COR-L47 (cell line): Measurements from ENCODE around the gene TET1.
"Not testable (repeated sequence)": the region's sequence is repeated elsewhere in the genome, so short reads cannot be mapped to it uniquely, and the experiment has no call there.

Experiments used
- DNase-seq: peaks from one replicate; lab custom pipeline; 2025; lab: John Stamatoyannopoulos, UW

TET1 gene

DNA sequence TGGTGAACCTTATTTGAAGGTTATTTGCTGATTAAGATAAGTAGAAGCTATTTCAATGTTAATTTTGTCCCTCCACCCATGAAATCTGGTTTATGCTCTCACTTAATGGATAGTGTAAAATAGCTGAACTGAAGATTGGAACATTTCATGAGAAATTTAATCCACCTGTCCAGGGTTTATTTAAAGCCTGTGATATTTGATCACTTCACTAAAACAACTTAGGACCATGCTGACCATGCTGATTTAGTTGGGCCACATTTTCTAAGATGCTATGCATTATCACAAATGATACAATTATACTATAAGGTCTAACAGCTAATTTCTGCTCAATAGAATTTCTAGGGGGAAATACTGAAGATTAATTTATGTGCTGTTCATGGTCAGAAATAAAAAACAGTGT, 53.8 kb downstream of the TET1 start:
- not testable (repeated sequence) for DNase-seq

DNA sequence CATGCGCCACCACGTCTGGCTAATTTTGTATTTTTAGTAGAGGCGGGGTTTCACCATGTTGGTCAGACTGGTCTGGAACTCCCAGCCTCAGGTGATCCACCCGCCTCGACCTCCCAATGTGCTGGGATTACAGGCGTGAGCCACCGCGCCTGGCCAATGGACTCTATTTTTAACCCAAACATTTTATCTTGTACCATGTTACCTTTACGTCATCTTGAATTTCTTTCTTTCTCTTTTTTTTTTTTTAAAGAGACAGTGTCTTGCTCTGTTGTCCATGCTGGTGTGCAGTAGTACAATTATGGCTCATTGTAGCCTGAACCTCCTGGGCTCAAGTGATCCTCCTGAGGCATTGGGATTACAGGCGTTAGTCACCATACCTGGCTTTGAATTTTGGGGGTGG, 57.6 kb downstream of the TET1 start:
- DNase-seq, result not testable (repeated sequence)

DNA sequence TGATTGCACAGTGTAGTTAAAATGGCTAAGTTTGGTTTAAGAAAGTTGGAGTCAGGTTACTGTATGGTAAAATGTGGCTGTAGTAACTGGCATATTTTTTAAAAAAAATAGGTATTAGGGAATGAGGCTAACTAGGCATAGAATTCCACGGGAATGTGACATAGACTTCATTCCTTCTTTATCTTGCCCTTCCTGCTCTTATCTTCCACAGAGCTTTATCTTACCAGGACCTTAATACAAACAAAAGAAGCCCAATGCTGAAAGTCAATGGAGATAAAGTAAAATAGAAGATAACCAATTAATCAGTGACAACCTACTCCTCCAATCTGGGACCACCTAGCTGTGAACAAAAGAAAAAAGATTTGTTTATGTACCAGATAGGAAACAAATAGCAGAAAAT, 58.1 kb downstream of the TET1 start:
- no peak for DNase-seq

DNA sequence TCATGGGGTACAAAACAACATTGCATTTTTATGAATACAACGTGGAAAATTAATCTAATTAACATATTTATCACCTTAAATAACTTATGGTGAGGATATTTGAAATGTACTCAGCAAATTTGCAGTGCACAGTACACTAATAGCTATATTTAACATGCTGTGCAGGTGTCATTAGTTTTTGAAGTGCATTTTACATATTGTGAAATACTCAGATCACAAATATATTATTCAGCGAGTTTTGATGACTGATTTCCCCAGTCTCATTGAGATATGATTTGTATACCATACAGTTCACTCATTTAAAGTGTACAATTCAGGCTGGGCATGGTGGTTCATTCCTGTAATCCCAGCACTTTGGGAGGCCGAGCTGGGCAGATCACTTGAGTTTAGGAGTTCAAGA, 59.5 kb downstream of the TET1 start:
- DNase-seq, result no peak

DNA sequence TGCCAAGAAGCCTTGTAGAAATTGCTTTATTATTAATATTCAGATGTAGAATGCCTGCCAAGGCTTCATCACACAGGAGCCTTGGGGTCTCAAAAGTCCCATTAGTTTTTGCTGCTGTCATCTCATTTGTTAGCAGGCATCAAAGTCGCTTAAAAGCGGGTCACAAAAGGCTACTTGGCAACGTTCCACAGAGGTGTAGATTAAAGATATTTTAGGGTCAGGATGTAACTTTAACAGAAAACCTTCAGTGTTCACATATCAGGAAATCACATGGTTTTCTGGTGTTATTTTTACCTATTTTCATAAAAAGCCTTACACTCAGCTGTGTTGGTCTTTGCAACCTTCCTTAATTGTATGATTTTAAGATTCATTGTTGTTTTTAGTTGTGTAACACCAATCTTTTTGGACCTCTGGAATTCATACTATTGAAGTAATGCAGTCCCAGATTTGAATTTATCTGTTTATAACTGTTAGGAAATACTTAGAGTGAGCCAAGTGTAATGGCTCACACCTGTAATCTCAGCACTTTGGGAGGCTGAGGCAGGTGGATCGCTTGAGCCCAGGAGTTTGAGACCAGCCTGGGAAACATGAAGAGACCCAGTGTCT, 65.3 kb downstream of the TET1 start:
- no peak for DNase-seq

DNA sequence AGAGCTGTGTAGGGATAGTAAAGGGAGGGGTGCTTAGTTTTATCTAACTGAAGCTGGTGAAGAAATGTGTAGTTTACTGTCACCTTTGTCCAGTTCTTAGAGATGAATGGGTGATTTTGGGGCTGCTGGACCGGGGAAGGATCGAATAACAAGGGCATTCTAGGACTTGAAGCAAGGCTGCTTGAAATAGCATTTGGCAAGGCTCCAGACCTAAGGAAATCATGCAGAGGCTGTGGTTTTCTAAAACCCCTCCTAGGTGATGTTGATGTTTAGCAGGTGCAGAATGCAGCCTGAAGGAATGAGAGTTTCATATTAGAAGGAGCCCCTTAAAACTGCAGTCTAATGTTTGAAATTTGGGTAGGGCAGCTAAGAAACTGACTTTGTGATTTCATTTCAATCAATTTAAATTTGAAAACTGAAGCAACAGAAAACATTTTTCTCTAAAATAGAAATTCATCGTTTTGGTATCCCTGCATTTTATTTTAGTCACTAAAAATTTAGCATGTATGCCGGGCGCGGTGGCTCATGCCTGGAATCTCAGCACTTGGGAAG, 68.5 kb downstream of the TET1 start:
- no peak for DNase-seq

DNA sequence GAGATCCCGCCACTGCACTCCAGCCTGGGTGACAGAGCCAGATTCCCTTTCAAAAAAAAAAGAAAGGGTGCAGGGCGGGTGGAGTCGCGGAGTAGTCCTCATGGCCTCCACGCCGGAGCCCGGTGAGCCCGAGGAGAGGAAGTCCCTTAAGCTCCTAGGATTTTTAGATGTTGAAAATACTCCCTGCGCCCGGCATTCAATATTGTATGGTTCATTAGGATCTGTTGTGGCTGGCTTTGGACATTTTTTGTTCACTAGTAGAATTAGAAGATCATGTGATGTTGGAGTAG, 72.1 kb downstream of the TET1 start:
- DNase-seq, result not testable (repeated sequence)

DNA sequence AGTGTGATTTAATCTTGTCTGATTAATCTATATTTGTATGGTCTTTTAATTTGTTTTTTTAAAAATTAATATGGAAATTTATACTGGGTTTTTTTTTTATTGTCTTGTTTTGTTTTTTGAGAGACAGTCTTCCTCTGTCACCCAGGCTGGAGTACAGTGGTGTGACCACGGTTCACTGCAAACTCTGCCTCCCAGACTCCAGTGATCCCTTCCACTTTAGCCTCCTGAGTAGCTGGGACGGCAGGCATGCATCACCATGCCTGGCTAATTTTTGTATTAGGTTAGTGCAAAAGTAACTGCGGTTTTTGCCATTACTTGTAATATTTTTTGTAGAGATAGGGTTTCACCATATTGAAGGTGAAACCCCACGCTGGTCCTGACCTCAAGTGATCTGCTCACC, 73.1 kb downstream of the TET1 start:
- DNase-seq, result no peak

DNA sequence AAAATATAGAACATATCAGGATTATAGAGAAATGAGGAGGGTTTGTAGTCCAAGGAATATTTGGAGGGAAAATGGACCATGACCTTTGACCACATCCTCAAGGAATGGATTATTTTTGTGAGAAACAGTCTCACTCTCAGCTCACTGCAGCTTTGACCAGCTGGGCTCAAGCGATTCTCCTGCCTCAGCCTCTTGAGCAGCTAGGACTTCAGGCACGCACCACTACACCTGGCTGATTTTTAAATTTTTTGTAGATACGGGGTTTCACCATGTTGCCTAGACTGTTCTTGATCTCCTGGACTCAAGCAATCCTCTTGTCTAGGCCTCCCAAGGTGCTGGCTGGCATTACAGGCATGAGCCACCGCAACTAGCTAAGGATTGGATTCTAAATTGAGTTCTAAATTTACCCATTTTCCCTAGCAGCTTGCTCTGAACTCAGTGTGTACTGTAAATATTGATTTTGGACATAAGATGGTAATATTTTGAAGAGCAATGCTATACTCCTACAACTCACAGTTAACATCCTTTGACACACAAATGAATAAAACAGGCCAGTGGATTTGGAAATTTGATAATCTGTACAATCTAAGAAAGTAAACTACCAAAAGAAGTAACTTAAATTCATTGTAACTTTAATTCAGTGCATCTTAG, 73.8 kb downstream of the TET1 start:
- no peak for DNase-seq

DNA sequence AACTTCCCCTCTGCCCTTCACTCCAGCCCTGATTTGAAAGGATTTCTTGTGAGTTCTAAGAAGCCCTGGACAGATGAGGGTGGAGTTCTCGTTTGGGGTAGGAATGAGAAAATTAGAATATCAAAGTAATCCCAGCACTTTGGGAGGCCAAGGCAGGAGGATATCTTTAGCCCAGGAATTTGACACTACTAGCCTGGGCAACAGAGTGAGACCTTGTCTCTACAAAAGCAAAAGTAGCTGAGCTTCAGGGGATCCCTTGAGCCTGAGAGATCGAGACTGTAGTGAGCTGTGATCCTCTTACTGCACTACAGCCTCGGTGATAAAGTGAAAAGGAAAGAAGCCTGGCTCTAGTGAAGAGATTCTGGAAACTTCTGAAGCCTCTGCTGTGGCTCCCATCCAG, 76.2 kb downstream of the TET1 start:
- no peak for DNase-seq

DNA sequence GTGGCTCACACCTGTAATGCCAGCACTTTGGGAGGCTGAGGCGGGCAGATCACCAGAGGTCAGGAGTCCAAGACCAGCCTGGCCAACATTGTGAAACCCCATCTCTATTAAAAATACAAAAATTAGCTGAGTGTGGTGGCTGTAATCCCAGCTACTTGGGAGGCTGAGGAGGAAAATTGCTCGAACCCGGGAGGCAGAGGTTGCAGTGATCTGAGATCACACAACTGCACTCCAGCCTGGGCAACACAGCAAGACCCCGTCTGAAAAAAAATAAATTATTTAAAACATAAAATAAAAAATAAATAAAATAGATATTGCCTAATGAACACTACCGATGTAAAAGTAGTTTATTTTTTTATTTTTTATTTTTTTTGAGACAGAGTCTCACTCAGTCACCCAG, 83.4 kb downstream of the TET1 start:
- DNase-seq, result not testable (repeated sequence)

DNA sequence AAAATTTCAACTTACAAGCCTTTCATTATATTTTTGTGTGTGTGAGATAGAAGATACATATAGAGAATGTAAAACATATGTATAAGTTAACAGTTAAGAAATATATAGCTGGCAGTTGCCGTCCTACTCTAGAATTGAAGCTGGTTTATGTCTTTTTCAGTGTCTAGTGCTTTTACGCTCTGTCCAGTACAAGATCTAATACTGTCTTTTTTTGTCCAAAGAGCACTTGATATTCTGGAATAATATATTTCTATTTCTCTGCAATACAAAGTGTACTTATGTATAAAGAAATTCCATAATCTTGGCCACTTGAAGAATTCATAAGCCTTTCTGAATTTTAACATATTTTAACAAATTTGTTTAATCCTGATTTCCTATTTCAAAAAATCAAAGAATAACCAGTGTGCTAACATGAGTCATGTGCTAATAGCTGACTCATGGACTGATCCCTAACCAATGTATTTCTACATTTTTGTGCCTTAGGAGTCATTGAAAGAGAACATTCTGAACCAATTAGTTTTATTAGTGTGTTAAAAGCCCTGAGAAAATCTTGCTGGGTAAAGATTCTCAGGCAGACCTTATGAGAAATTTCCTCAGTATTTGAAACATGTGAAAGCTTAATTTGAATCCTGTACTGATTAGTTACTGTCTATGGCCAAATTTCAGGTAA, 87.7 kb downstream of the TET1 start:
- no peak for DNase-seq

DNA sequence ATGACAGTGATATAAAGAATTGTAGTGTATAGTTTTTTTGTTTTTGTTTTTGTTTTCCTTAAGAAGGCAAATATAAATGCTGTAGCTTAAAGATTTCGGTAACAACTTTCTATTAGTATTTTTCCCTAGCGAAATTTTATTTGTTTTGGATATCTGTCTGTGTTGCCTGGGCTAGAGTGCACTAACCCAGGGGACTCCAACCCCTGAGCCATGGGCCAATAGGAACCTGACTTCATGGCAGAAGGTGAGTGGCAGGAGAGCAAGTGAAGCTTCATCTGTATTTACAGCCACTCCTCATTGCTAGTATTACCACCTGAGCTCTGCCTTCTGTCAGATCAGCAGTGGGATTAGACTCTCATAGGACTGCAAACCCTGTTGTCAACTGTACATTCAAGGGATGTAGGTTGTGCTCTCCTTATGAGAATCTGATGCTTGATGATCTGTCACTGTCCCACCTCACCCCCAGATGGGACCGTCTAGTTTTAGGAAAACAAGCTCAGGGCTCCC, 95.5 kb downstream of the TET1 start:
- DNase-seq, result no peak

DNA sequence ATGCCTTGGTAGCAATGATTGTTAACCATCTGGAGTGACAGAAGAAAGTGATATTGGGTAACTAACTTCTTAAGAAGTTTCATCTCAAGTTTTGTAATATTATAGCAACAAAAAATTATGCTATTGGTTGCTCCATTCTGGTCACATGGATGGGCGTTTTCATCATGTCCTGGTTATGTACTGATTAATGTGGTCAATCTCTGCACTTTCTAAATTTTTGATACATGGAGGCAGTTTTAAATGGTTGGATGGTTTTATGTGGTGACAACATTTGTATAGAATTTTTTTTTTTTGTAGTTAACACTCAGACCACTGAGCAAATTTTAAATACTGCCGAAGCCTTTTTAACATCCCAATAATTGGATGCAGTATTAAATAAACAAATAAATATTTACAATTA, 105.7 kb downstream of the TET1 start:
- DNase-seq, result no peak

DNA sequence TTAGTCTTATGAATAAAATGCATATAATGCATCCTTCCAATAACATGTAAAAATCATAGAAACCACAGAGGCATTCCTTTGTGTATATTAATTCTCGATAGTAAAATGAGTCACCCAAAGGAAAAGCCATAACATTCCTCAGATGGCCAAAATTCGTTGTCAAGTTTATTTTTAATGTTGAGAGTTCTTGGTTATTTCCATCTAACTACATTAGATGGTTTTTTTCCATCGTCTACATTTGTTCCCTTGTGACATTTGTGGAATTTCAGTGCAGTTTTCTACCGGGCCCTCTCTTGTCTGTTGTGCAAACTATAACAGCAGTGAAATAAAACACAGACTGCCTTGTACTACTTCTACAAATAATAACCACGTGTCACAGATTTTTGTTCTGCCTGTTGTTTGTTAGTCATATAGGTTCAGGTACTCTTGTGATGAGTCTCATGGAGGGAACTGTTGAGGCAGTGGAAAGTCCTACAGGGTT, 106.2 kb downstream of the TET1 start:
- no peak for DNase-seq

DNA sequence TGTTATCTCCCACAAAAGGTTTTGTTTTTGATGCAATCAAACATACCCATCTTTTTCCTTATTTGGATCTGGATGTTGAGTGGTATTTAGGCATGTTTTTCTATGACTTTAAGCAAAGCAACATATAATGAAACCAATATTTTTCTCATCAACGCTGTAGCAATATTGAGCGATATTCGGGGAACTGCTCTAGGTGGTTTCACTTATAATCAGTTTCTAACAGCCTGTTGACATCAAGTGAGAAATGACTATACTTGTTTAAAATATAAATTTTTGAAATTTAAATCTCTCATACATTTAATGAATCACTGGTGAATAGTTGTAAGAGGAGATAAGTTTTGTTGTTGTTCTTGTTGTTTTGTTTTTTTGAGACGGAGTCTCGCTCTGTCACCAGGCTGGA, 108.1 kb downstream of the TET1 start:
- no peak for DNase-seq

DNA sequence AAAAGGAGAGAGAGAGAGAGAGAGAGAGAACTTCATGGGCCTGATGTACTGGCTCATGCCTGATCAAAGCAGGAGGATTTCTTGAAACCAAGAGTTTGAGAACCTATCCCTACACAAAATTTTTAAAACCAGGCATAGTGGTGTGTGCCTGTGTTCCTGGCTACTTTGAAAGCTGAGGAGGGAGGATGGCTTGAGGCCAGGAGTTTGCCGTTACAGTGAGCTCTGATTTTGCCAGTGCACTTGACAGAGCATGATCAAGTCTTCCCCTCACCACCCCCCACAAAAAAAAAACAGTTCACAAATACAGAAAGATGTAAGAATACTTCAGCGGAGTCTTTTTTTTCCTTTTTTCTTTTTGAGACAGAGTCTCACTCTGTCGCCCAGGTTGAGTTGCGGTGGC, 108.8 kb downstream of the TET1 start:
- no peak for DNase-seq

DNA sequence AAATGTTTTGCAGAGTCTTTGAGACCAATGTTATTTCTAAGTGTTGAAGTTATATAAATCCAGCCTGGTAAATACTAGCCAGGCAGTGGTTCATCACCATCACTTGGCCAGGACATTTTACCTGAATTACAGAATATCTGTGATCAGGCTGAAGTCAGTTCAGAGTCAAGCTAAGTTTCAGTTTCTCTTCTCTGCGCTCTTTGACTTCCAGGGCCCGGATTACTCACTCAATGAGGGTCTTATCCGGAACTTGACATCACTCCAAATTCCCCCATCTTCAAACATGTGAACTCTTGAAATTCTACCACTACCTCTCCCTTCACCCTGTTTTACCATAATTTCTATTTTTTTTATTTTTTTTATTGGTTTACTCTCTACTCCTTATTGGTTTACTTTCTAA, 124.3 kb downstream of the TET1 start:
- DNase-seq, result no peak

DNA sequence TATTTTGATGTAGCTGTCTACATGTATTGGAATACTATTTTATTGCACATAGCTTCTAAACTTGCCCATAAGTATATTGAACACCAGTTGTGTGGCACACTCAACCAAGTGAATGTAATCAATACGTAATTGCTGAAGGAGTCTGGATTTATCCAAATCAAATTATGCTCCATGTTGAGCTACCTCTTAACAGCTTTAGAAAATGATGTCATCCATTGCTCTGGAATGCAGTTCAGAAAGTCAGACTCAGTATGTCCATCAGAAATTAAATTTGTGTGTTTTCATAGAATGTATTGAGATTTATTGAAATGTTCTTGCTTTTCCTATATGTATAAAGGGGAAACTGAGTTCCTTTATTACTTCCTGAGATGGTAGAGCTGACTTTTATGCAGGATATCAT, 135.9 kb downstream of the TET1 start:
- no peak for DNase-seq

DNA sequence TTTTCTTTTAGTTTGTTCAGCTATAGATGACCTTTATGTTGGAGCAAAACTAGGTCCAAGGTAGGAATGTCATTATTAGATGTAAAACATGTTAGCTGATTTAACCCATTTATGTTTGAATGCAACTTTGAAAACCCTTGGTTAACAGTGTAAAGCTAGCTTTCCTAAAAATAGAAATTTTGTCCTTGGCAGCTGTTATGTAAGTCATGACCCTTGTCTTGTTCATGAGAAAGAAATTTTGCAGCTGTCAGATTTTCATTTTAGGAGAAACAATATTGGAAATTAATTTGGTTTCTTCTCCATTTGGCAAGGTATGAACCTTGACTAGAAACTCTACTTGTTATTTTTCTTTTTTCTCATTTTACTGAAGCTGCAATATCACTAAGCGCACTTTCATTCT, 137.0 kb downstream of the TET1 start:
- DNase-seq, result no peak

DNA sequence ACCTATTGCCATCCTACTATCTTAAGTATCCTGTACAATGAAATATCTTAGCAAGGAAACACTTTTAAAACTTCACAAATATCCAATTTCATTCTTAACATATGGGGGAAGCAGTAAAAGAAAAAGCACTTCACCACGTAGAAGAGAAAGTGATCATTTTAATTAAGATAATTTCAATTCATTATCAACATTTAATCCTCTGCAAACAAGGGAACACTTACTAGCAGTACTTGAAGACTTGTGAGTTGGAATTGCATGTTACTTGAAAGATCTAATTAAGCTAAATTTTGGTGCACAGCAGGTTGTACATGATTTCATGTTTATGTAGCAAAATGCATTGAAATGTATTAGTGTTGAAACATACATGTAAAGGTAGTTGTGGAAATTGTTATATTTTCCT, 140.1 kb downstream of the TET1 start:
- no peak for DNase-seq

DNA sequence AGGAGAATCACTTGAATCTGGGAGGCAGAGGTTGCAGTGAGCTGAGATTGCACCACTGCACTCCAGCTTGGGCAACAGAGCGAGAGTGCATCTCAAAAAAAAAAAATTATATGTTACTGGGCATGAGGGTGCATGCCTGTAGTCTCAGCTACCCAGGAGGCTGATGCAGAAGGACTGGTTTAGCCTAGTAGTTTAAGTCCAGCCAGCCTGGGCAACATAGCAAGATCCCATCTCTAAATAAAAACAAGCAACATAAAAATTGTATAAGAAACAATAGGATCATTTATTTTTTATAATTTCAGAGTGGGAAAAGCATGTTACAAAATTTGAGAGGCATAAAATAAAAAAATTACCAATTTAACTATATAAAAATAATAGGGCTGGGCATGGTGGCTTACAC, 145.4 kb downstream of the TET1 start:
- no peak for DNase-seq

DNA sequence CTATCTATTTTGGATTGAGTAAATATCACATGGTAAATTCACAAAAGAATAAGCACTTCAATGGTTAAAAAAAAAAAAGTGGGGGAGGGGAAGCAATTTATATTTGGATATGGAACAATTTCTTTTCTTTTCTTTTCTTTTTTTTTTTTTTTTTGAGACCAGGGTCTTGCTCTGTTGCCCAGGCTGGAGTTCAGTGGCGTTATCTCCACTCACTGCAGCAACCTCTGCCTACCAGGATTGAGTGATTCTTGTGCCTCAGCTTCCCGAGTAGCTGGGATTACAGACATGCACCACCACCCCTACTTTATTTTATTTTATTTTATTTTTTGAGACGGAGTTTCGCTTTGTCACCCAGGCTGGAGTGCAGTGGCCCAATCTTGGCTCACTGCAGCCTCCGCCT, 148.8 kb downstream of the TET1 start:
- DNase-seq, result not testable (repeated sequence)
